Right lobe of liver (tissue), 6 donors: ENCODE results near the gene MMP15. TPM values are rescaled to one million over a fixed set of nuclear protein-coding genes. Genes with fewer than 3 reads are reported as not detected.

ENCODE experiments used
- ATAC-seq, 4 donors: fragments of 200-7000 bp; cut with Tn5 transposase; one replicate each; pipeline ENCODE4 v1.9.1; 2020; ENCODE audit warnings: mild to moderate bottlenecking in 4 of 4, moderate library complexity in 4 of 4
- DNase-seq, 3 donors: peaks; one replicate each; pipeline ENCODE4 v3.0.0-alpha.2; 2020
- H3K27ac ChIP-seq, 3 donors: fragments of 200-600 bp; one replicate each; pipeline ENCODE4 v1.8.0; 2022
- H3K27me3 ChIP-seq, 2 donors: fragments of 200-600 bp; one replicate each; pipeline ENCODE4 v1.8.0; 2022
- H3K36me3 ChIP-seq, 4 donors: fragments of 200-600 bp; sonication (generic) in 1 of 4; one replicate each; pipeline versions ENCODE4 v1.5.1 to v1.8.0; 2017 to 2022; ENCODE audit warnings: control low read depth in 1 of 4
- H3K4me1 ChIP-seq, 4 donors: fragments of 200-600 bp; sonication (generic) in 1 of 4; one replicate each; pipeline versions ENCODE4 v1.5.1 to v1.8.0; 2017 to 2022; ENCODE audit warnings: control low read depth in 1 of 4
- H3K4me3 ChIP-seq, 3 donors: fragments of 200-600 bp; one replicate each; pipeline ENCODE4 v1.8.0; 2022
- H3K9me3 ChIP-seq, 4 donors: fragments of 200-600 bp; sonication (generic) in 1 of 4; one replicate each; pipeline versions ENCODE4 v1.5.1 to v1.8.0; 2017 to 2022; ENCODE audit warnings: control low read depth in 1 of 4
- POLR2A ChIP-seq: fragments of 450-650 bp; IDR thresholded peaks from one replicate; pipeline ENCODE4 v1.6.1; 2017; ENCODE audit warnings: antibody characterized with exemption, mild to moderate bottlenecking
- WGBS: methylation state at CpG from one replicate; pipeline ENCODE4 v1.1.6; 2018; ENCODE audit warnings: low coverage, low lambda C conversion rate; ENCODE audit not compliant: insufficient coverage; ENCODE audit errors: missing lambda C conversion rate; 5-methylcytosine and 5-hydroxymethylcytosine counted together
- intact Hi-C, 2 donors: fragments of 100-400 bp; cut with DNase I; formaldehyde crosslinking; loops; one replicate each; pipeline versions ENCODE4 v1.11.2 to v1.14.1; 2022
- total RNA-seq, 6 experiments: library from RNA; depleted of rRNA in 2 of 6; stranded (reverse); fragments of >200 nt in 2 of 6; fragmentation: NEBNext Ultra II Directional in 3 of 6; extraction: Animal tissue kit (Norgen Biotek cat#: 25700) in 3 of 6; gene quantifications; one replicate each; pipeline versions ENCODE4 v1.1.0 to v1.2.4, GENCODE V29; 2016 to 2023
- TF ChIP-seq, protein P1 (sequence below), 4 donors: fragments of 200-600 bp in 3 of 4; fragments of 450-650 bp in 1 of 4; IDR thresholded peaks; one replicate each; pipeline versions ENCODE4 v1.5.1 to v1.8.0; 2016 to 2022; ENCODE audit warnings: antibody characterized with exemption in 4 of 4, mild to moderate bottlenecking in 2 of 4
- donor health status: DM: no; HTN: yes; CAD: no.
- donor health status: DM: no; HTN: no; CAD: no.
- donor health status: DM: no; HTN: no; CAD: no.
- donor health status: DM: no; HTN: yes; CAD: no.
- donor health status: DM: no; HTN: yes; CAD: no.

MMP15 gene
- total RNA-seq, 6 experiments from 2014 or later, result 22.3 to 76.0 (median 35.2) TPM

DNA sequence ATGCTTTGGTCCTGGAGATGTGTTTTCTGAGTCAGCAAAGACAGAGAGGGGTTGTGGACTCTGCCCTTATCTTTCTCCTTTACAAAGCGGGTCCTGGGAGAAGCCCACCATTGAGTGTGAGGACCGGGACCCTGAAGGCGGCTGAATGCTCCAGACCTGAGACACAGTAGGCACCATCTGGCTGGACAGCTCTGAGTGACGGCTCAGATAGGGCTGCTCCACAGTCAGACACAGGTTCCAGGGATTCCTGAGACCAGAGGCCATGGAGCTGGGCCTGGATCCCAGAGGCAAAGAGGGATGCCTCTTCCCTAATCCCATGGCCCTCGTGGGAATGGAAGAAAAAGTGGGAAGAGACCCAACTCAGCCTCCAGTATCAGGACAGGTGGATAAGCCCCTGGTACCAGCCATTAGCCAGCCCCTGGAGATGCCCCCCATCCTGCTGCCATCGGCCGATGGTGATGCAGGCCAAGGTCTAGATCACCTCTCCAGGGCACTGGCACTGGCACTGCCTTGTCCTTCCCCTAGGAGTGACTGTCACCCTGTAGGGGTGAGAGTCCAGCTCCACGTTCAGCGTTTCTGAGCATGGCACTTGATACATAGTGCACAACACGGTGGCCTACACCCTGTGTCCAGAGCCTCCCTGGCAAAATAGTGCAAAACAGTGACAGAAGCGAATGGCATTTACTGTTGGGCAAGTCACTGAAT lies 4.7 kb downstream of the MMP15 start:
- WGBS, result 34% methylated on average over 6 of the region's 11 CpGs
- DNase-seq, result peak in 2 of 3 donors; percentile 69 to 79
- Histone ChIP-seq H3K27me3 (no peaks in the 10 kb centered on the region), H3K4me3 (peak overlapping the region in 1 of 3 donors; percentile 14), H3K27ac (peak overlapping the region in 2 of 3 donors; percentile 69 to 70), H3K4me1 (peaks cover 0 to 67% (median 39%) of the 10 kb centered on the region in 4 donors), H3K9me3 (no peaks in the 10 kb centered on the region), H3K36me3 (no peaks in the 10 kb centered on the region)
- intact Hi-C loops, result no loop called here
- peak; percentile 33 for TF ChIP-seq POLR2A
- TF ChIP-seq, protein P1, sequence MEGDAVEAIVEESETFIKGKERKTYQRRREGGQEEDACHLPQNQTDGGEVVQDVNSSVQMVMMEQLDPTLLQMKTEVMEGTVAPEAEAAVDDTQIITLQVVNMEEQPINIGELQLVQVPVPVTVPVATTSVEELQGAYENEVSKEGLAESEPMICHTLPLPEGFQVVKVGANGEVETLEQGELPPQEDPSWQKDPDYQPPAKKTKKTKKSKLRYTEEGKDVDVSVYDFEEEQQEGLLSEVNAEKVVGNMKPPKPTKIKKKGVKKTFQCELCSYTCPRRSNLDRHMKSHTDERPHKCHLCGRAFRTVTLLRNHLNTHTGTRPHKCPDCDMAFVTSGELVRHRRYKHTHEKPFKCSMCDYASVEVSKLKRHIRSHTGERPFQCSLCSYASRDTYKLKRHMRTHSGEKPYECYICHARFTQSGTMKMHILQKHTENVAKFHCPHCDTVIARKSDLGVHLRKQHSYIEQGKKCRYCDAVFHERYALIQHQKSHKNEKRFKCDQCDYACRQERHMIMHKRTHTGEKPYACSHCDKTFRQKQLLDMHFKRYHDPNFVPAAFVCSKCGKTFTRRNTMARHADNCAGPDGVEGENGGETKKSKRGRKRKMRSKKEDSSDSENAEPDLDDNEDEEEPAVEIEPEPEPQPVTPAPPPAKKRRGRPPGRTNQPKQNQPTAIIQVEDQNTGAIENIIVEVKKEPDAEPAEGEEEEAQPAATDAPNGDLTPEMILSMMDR (IDR thresholded peaks at IDR 0.05), result no peak
- peak; percentile 3 to 41 (median 22) for ATAC-seq

DNA sequence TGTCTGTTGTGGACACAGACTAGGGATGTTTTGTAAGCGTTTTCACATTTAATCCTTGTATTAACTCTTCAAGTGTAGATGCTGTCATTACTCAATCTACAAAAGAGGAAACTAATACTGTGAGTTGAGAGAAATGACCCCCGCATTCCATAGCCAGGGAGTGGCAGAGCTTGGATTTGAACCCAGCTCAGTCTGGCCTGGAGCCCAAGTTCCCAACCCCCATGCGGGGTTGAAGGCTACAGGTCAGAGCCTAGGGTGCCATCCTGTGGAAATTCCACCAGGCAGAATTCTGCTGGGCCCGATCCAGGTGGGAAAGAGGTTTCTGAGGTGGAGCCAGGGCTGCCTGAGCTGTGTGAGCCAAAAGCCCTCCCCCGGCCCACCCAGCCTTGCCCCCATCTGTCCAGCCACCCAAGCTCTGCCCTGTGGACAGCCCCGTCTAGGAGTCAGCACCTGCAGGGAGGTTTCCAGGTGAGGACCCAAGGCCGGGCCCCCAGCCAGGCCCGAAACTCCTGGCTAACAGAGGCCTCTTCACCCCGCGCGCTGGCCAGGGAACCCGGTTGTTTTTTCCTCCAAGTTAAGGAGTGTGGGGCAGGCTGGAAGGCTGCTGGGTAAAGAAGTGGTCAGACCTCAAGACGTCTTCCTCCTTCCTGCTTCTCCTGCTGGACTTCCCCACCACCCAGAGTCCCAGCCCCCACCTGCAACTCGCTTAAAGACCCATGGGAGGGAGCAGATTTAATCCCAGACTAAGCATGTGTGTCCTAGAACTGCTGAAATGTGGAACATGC lies 5.7 kb downstream of the MMP15 start:
- ATAC-seq (peak; percentile 31 to 47 (median 36)), DNase-seq (peak; percentile 73 to 91 (median 86))
- H3K9me3 ChIP-seq, result no peaks in the 10 kb centered on the region
- peaks cover 0 to 67% (median 38%) of the 10 kb centered on the region in 4 donors for H3K4me1 ChIP-seq
- peak overlapping the region in 1 of 3 donors; percentile 23 for H3K4me3 ChIP-seq
- no peaks in the 10 kb centered on the region for H3K36me3 ChIP-seq
- 13% methylated on average over 12 of the region's 14 CpGs for WGBS
- H3K27me3 ChIP-seq, result no peaks in the 10 kb centered on the region
- TF ChIP-seq, protein P1 (IDR thresholded peaks at IDR 0.05), result peak in 2 of 4 donors; percentile 11 to 17
- no peak for TF ChIP-seq POLR2A
- H3K27ac ChIP-seq, result peak overlapping the region; percentile 17 to 70 (median 69)
- intact Hi-C loops, result no loop called here

DNA sequence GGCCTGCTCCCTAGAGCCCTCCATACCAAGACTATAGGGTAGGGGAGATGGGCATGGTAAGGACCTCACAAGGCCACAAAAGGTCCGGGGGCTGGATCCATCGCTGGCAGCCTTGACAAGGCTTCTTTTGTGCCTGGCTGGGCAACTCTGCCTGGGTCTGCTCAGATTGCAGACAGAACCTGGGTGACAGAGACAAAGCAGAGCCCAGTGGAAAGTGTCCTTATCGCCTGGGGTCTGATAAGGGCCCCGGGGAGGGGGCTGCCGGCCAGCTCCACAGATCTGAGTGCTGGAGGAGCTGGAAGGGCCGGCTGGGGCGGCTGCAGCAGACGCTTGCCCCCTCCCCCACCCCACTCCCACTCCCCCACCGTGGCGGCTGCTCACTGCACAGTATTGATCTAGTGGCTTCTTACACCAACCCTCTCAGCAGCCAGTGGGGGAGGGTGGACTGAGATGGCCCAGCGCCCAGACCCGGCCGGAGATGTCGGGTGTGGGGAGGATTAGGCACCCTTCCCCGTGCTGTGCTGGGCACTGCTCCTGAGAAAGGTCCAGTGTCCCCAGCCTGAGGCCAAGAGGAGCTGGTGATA lies 7.2 kb downstream of the MMP15 start:
- TF ChIP-seq, protein P1 (IDR thresholded peaks at IDR 0.05), result no peak
- no peak for TF ChIP-seq POLR2A
- peak overlapping the region; percentile 17 to 70 (median 69) for H3K27ac ChIP-seq
- DNase-seq (peak; percentile 88 to 97 (median 95)), ATAC-seq (peak; percentile 81 to 84 (median 82))
- no peaks in the 10 kb centered on the region for H3K36me3 ChIP-seq
- H3K4me1 ChIP-seq, result peaks cover 0 to 63% (median 37%) of the 10 kb centered on the region in 4 donors
- peak overlapping the region in 1 of 3 donors; percentile 7 for H3K4me3 ChIP-seq
- no peaks in the 10 kb centered on the region for H3K27me3 ChIP-seq
- intact Hi-C loops, result no loop called here
- no peaks in the 10 kb centered on the region for H3K9me3 ChIP-seq
- WGBS, result no CpG with 5 or more reads among the region's 15 CpGs

DNA sequence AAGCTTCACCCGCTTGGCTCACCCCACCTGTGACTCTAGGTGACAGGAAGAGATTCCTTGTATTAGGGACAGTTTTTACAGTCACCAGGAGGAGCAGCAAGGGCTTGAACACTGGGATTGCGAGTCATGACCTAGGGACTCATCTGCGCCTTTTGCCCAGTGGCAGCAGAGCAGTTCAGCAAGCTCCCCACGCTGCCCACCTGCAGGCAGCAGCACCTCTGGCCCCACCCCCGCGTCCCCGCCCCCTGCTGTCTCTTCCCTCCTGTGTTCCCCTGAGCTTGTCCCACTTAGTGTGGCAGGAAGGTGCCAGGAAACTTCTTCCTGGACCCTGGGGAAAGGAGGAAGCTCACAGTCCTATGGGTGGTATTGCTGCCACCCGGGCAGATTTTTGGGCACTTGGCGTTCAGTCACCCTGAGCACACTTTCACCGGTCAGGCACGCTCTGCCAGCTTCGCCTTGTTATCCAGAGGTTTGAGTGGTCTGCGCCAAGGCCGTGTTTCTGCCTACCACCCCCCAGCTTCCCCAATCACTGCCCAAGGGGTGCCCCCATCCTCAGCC lies 8.7 kb downstream of the MMP15 start:
- H3K36me3 ChIP-seq, result peaks cover 0 to 11% (median 4%) of the 10 kb centered on the region in 4 donors
- no peaks in the 10 kb centered on the region for H3K27me3 ChIP-seq
- no peak overlapping the region for H3K4me3 ChIP-seq
- H3K27ac ChIP-seq, result no peak overlapping the region
- DNase-seq, result no peak
- TF ChIP-seq POLR2A, result no peak
- TF ChIP-seq, protein P1 (IDR thresholded peaks at IDR 0.05), result no peak
- 80% methylated on average over 1 of the region's 14 CpGs for WGBS
- H3K9me3 ChIP-seq, result no peaks in the 10 kb centered on the region
- no peak for ATAC-seq
- intact Hi-C loops, result no loop called here
- peaks cover 0 to 49% (median 30%) of the 10 kb centered on the region in 4 donors for H3K4me1 ChIP-seq
